Esophagus mucosa (tissue), 1 donor: ENCODE measurements around the gene MAJIN. TPM values are rescaled to one million over a fixed set of nuclear protein-coding genes. Genes with fewer than 3 reads are reported as not detected.

ENCODE experiments used
- ATAC-seq: fragments of 200-7000 bp; cut with Tn5 transposase; one replicate; pipeline ENCODE4 v1.9.1; 2020
- total RNA-seq: library from RNA; stranded (reverse); gene quantifications from one replicate; pipeline ENCODE4 v1.2.4, GENCODE V29; 2023
- donor health status: DM: yes; HTN: yes; CAD: no.

Gene MAJIN
- total RNA-seq, 1 donor from 2014 or later = not detected

DNA sequence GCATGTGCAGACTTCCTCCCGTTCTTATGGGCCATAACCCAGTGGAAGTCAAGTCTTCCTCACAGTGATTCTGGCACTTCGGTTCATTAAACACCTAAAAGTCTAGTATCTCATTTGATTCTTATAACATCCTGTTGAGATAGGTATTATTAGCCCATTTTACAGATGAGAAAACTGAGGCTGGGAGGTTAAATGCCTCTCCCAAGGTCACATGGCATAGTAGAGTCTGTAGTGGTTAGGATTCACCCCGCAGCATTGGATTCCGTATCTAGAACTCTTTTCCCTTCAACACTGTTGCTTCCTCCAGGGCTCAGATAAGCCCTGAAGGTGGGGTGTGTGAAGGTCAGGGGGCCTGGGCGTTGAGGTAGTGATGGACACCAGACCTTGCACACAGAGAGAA lies 39.6 kb downstream of the MAJIN start:
- no peak for ATAC-seq

DNA sequence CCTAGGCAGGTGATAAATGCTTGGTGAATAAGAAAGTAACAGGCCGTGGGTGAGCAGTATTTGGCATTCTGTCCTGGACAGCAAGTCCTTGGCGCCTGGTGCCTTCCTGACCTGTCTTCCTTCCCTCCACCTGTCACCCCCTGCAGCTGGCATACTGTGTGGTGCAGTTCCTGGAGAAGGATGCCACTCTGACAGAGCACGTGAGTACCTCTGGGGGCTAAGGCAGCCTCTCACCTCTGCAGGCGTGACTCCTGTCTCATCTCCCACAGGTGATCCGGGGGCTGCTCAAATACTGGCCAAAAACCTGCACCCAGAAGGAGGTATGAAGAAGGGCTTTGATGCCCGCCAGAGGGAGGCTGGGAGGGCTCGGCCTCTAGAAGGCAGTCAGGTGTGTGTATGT lies 40.6 kb downstream of the MAJIN start:
- ATAC-seq = no peak

DNA sequence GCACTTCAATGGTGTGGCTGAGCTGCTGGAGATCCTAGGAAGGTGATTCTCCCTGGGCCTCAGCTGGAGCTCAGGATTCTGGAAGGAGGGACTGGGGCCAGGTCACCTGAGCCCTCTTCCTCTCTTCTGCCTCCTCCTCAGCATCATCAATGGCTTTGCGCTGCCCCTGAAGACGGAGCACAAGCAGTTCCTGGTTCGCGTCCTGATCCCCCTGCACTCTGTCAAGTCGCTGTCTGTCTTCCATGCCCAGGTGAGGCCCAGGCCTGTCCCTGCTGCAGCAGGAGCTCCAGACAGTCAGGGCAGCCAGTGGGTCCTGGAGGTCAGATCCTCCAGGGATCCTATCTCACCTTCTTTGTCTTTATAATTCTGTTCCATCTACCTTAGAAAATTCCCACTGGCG lies 41.6 kb downstream of the MAJIN start:
- no peak for ATAC-seq

DNA sequence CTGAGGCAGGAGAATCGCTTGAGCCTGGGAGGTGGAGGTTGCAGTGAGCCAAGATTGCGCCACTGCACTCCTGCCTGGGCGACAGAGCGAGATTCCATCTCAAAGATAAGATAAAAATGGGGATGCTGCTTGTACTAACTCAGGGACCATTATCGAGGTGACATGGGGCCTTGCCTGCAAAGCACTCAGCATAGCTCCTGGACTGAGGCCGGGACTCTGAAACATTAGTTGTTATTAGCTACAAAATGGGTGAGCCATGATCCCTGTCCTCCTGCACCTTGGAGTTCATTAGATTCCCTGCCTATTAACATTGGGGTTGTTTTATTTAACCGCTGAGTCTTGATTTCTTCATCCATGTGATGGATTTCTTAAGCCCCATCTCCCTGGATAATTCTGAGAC lies 42.3 kb downstream of the MAJIN start:
- no peak for ATAC-seq

DNA sequence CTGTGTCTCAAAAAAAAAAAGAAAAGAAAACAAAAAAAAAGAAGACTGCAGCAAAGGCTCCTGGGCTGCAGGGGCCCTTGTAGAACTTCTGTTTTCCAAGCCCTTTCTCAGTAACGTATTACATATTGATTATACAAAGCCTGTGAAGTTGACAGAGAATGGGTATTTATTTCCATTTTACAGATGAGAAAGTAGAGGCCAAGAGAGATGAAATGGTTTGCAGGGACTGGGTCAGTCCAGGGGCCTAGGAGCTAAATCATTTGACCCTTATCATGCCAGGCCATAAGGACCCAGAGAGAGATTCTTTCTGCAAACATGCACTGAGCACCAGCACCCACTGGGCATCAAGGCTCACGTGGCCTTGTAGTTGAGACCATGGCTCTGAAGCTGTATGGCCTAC lies 43.0 kb downstream of the MAJIN start:
- ATAC-seq = no peak

GRCh38 chr11:64926689-64927088 lies 45.2 kb downstream of the MAJIN start:
- ATAC-seq = no peak

DNA sequence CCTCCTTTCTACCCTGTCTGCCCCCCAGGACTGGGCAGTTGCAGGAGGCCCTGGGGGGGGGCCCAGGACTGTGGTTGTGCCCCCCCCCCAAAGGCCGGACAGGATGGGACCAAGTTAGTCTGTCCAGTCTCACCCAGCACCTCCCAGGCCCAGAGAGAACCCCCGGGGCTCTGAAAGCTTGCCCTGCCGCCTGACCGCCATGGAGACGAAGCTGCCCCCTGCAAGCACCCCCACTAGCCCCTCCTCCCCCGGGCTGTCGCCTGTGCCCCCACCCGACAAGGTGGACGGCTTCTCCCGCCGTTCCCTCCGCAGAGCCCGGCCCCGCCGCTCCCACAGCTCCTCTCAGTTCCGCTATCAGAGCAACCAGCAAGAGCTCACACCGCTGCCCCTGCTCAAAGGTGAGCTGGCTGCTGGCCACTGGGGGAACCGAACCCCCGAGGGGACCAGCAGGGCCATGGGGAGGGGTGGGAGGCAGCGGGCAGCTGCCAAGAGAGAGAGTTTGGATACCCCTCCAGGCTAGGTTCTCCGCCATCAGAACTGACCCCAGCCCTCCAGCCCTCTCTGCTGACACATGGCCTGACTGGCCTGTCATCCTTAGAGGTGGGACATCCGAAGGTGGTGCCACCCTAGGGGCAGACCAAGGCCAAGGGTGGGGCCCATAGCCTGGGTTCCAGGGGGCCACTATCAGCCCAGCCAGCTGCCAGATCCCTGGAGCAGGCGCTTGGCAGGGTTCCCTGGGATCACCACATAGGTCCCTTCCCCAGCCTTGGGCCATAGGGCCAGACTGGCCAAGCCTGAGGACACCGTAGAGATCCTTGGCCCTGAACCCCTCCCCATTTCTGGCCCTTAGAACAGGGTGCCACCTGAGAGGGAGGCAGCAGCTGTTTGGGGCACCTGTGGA lies 46.1 kb downstream of the MAJIN start:
- ATAC-seq = no peak

DNA sequence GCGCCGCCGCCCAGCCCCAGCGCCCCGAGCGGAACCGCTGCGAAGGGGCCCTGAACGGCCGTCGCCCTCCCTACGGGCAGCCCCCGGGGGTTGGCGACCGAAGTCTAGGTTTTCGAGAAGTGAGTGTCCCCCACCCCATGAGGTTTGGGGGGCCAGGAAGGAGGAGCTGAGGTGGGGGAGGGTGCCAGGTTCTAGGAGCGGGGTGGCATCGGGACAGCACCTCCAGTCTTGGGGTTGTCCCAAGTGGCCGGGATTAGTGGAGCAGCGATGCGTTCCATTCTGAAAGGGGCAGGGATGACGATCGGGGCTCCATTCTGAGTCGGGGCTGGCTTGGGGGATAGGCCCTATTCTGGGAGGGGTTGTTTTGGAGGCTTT lies 47.0 kb downstream of the MAJIN start:
- peak; percentile 15 for ATAC-seq

DNA sequence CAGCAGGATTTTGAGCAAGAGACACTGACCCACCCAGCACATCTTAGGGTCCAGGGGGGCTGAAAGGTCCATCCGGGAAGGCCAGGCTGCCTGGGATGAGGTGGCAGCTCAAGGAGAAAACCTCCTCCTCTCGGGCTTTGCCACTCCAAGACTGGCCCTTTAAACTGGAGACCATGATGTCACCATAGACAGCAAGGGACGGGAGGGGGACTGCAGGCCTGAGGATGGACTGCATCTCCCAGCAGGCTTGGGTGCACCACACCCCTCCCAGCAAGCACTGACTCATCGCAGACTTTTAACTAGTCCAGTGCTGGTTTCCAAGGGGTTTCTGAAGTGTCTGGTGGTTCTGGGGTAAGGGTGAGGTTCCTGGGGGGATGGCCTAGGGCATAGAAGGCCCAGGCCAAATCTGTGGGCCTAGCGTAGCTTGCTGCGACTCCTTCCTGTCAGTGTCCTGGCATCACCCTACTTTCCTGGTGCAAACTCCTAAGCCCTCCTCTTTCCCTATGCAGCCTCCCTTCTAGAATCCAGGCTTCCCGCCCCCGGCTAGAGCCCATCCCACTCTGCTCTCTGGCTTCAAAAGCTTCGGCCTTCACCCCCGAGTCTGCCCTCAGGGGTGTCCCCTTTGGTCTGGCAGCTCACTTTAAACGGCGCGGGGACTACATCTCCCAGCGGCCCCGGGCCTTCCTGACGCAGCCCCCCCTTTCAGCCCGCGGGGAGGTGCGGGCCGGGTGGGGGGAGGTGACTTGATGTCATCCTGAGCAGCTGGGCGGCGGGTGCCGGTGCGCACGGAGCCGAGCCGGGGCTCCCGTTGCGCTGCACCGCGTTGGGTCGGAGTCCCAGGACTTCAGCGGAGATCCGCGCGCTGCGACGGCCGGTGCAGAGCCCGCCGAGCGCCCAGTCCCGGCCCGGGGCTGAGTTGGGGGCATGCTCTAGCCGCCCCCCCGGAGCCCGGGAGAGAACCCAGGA lies 47.7 kb downstream of the MAJIN start, which contains the start of gene PPP2R5B:
TSS of gene PPP2R5B (plus strand) at position 746 of the 966 bp plus-strand sequence. CDS start 1,046 bp downstream, outside the sequence.
- ATAC-seq = peak; percentile 94

DNA sequence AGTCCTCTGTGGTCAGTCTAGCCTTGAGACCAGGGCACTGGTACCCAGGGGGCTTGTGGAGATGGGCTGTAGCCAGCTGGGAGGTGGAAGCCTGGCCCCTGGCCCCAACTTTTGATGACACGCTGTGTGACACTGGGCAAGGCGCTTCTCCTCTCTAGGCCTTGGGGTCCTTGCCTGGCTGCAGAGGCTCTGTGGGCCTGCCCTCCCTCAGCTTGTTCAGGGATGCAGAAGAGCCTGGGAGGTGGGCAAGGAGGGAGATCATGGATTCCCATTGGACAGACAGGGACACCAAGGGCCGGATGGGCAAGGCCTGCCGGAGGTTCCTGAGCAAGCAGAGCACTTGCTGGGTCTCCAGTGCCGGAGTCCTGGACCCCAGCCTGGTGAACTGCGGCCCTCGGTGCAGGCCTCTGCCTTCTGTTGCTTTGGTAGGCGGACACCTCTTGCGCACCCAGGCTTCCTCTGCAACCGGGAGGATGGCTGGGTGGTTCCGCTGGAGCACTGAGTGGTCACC lies 48.7 kb downstream of the MAJIN start:
- no peak for ATAC-seq

- no peak for ATAC-seq
Observed at GRCh38 chr11:64921384-64921783, 50.5 kb downstream of the MAJIN start.

- no peak for ATAC-seq
Observed at GRCh38 chr11:64920124-64920523, 51.8 kb downstream of the MAJIN start.

GRCh38 chr11:64919627-64920026 lies 52.3 kb downstream of the MAJIN start:
- ATAC-seq = no peak

DNA sequence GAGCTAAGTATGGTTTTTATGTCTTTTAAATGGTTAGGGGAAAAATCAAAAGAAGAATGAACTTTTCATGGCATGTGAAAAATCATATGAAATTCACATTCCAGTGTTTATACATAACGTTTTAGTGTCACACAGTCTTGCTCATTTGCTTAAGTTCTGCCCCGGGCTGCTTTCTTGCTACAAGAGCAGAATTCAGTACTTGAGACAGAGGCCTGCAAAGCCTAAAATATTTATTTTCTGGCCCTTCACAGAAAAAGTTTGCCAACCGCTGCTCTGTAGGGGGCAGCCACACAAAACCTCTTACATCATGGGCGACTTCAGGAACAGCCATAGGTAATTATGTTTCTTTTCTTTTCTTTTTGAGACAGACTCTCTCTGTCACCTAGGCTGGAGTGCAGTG lies 53.9 kb downstream of the MAJIN start:
- no peak for ATAC-seq

DNA sequence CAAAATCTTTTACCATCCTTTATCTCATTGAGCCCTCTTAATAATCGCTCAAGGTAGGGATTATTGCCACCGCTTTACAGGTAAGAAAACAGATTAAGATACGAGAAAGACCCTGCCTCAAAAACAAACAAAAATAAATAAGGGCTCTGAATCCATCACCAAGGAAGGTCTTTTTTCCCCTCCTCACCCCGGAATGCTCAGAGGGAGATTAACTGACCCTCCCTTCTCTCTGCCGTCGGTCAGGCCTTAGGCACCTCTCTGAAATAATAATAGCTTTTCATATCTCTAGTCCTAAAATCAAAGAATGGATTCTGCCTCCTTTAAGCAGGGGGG lies 54.3 kb downstream of the MAJIN start:
- no peak for ATAC-seq

DNA sequence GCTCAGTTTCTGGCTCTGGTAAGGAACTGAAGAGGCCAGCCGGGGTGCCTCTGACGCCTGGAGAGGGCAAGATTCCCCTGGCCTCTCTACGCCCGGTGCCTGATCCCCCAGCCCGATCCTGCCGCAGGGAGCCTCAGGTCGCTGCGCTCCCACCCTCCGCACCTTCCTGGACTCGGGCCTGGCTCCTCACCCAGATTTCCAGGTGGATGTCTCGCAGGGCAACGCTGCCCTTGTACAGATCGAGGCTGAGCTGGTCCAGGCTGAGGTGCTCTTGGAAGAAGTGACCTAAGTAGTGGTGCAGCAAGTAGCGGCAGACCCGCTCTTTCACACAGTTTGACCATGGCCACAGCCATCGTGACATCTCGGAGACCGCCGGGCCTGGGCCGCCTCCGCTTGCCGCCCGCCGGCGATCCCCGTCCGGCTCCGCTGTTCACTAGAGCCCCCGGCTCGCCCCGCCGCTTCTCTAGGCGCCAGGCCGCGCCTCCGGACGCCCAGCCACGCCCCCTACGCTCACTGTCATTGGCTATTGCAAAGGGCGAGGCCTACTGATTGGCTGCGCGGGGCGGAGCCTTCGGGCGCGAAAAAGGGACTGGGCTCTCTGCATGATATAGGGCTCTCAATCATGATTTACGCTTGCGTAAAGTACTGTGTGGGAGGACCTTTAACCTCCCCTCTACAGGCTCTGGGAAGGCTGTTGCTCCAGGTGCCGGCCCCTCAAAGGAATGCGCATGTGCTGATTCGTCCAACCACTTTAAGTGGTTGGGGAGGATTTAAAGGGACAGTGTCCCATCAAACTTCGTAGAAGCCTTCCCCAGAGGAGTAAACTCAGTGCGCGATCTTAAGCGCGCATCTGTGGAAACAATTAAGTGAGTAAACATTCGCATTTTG lies 54.9 kb downstream of the MAJIN start, which contains the start of gene ATG2A:
TSS of gene ATG2A (minus strand) at position 435 of the 888 bp plus-strand sequence. CDS start at position 361, 74 bp downstream.
- peak; percentile 98 for ATAC-seq

DNA sequence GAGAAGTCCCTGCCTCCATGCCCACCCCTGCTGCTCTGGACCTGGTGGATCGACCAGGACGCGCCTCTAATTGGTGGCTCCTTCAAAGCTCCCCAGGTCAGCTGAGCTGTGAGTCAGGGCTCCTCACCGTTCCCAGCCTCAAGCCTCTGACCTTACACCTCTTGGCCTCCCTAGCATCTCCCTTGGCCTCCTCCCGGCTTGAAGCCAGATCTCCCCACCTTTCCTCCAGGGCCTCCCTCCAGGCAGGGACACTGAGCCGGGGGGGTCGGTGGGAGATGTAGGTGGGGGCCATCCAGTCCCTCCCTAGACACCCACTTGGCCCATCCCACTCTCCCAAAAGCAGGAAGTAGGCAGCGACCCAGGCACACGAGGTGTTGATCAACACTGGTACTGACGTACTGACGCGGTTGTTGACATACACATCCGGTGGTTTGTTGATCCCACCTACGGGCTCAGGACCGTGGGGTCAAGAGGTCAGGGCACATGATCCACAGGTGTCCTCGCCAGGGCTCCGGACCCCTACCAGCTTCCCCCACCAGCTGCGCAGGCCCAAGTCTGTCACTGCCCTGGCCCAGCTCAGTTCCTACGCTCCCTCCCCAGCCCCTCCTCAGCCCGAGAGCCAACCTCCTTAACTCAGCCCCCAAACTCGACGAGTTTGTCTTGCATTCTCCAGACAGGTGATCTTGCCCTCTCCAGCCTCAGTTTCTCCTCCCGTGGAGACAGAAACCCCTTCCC lies 55.7 kb downstream of the MAJIN start:
- ATAC-seq = peak; percentile 17

DNA sequence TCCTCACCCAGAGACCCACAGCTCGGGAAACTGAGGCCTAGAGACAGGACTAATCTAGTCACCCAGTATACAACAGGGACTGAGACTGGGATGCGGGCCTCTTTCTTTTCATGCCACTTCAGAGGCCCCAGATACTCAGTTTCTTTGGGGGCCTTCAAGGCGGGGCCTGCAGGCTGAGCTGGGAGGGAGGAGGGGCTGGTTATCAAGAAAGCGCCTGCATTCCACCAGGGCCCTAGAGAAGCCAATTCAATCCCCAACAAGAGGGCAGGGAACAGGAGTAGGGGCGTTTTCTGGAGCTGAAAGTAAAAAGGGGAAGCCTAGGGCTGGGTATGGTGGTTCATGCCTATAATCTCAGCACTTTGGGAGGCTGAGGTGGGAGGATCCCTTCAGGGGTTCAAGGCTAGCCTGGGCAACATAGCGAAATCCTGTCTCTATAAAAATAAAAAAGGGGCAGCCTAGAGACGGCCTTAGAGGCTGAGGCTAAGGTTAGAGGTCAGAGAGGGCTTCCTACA lies 56.5 kb downstream of the MAJIN start:
- ATAC-seq = no peak

DNA sequence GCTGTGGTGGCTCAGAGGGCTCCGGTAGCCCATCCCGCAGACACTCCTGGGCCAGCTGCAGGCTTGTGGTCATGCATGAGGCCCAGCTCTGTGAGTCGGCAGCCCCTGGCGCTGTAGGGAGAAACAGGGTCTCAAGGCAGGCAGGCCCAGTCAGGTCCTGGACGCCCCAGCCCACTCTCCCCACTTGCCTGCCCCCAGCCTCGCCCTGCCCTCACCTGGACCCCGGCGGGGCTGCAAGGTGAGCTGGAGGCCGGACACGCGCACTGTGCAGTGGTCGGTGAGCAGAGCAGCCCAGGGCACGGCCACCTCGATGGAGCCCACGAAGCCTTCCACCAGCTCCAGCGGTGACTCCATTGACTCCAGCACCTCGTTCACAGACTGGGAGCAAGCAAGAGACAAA lies 57.8 kb downstream of the MAJIN start:
- no peak for ATAC-seq

GRCh38 chr11:64913171-64913727 lies 58.7 kb downstream of the MAJIN start:
- no peak for ATAC-seq

GRCh38 chr11:64911689-64912088 lies 60.2 kb downstream of the MAJIN start:
- no peak for ATAC-seq
